Cerebellar nuclear complex (tissue), 1 donor: ENCODE results near the gene ZSWIM7.

Experiments used
- DNase-seq, 2 experiments: peaks; one replicate each; lab custom pipeline; 2025; lab: John Stamatoyannopoulos, UW

The ZSWIM7 gene, protein sequence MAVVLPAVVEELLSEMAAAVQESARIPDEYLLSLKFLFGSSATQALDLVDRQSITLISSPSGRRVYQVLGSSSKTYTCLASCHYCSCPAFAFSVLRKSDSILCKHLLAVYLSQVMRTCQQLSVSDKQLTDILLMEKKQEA

DNA sequence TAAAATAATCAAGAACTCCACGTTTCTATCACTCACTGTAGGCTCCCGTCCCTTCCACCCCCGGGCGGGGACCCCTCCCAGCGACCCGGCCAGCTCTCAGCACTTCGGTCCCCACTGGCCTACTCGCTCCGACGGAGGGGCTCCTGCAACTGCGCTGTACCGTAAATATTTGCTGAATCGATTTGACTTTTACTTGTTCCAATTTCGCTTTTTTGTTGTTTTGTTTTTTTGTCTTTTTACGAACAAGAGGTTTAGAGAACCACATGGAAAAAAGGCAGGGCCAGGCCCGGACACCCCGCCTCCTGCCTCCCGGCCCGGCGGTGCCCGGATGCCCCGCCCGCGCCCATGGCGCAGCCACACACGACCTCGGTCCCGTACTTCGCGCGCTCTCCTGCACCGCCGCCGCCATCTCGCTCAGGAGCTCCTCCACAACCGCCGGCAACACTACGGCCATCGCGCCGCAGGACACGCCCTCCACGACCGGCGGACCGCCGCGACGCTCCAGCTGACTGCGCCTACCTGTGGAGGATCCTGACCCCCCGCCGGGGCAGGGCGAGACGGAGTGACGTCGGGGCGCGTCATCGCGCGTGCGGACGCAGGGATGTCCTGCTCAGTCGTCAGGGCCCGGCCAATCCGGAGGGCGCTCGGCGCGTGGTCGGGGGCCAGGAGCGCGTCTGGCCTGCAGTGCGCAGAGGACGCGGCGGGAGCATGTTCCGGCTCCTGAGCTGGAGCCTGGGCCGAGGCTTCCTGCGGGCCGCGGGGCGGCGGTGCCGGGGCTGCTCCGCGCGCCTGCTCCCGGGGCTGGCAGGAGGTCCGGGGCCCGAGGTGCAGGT lies at the start of gene ZSWIM7, which contains the start of gene TTC19:
ZSWIM7 (minus strand) TSS at position 564 of the 833 bp plus-strand sequence; CDS start at position 454, 110 bp downstream.
TTC19 (plus strand) TSS at position 684 of the 833 bp plus-strand sequence; CDS start at position 709, 25 bp downstream.
- peak; percentile 61 to 83 for DNase-seq

DNA sequence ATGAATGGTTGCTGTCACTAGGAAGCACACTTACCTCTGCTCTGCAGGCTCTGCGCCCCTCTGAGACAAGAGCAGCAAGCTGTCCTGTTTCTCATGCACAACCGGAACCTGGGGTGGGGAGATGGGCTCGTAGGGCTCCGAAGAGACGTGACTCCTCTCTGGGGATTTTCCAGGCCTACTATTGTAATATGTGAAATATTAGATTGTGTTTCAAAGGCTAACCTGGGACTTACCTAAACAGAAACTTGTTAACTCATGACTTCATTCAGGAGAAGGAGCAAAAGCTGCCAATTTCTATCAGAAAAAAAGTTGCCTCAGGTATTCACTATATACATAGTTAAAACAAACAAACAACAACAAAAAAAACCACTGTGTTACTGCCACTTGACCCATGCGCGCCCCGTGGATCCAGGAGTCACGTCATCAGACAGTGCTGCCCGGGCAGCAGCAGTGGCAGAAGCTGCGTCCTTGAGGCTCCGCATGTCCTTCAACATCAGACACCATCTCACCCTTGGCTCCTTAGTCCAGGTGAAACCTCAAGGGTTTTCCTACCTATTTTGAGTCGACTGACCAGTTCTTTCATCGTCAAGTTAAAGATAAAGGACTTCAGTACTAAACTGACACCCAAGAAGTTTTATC lies 49.4 kb upstream of the ZSWIM7 start:
- DNase-seq, result no peak

DNA sequence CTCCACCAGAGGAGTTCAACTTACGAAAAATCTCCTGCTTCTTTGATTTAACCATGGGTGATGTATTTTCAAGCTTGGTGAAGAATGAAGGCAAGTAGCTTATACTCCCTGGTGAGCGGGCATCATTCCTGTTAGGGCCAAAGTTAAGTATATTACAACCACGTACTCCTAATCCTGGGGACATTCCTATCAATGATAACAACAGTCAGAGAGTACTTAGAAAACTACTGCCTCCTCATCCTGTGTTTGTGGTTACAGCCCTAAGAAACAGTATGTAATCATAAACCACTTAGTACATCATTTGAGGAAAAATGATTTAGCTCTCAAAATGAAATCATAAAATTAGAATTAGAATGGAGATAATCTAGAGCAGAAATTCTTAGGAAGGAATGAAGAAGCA lies 47.5 kb upstream of the ZSWIM7 start:
- DNase-seq, result no peak

- no peak for DNase-seq
Measured at GRCh38 chr17:16044487-16044886, 45.0 kb upstream of the ZSWIM7 start.

GRCh38 chr17:16040710-16041251 lies 41.3 kb upstream of the ZSWIM7 start:
- DNase-seq, result no peak

GRCh38 chr17:16037636-16038035 lies 38.1 kb upstream of the ZSWIM7 start:
- no peak for DNase-seq

DNA sequence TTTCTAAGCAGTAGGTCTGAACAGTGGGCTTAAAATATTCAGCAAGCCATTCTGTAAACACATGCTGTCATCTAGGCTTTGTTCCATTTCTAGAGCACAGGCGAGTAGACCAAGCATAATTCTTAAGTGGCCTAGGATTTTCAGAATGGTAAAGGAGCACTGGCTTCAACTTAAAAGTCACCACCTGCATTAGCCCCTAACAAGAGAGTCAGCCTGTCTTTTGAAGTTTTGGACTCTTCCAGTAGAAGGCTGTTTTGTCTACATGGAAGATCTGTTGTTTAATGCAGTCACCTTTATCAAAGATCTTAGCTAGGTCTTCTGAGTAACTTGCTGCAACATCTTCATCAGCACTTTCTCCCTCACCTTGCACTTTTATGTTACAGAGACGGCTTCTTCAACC lies 36.8 kb upstream of the ZSWIM7 start:
- no peak for DNase-seq

GRCh38 chr17:16033729-16034349 lies 34.3 kb upstream of the ZSWIM7 start:
- no peak for DNase-seq

DNA sequence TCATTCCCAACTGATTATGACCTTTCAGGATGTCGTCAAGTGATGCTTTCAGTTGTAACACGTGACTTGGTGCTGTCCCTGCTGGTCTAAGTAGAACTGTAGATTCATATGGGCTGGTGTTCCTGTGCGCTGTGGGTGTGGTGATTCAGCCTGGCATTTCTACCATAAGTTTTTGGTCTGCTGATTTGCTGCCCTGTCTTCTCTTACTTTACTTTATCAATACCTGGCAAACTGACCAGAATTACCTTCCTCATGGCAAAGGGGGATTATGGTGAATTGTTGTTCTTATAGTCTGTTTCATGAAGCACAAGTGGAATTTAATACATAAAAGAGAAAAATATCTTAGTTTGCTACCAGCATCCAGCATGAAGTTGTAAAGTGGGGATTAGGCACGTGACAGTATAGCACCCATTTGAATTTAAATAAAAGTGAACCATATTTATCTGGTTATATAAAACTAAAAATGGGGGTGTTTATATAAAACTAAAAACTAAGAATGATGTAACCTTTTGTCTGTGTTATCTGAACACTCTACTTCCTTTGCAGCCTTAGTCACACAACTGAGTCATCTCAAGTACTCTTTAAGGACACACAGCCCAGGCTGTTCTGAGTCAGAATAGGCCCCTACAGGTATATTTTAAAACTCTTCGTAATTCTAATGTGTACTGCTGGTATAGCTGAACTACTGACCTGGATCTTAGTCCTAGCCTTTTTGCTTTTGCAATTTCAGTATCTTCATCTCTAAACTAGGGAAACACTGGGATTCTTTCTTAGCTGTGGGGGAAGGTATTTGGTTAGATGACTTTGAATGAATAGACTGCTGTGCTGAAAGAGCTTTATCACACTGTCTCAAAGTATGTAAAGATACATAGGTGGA lies 28.4 kb upstream of the ZSWIM7 start:
- no peak for DNase-seq

- no peak for DNase-seq
Measured at GRCh38 chr17:16026895-16027294, 27.4 kb upstream of the ZSWIM7 start.

DNA sequence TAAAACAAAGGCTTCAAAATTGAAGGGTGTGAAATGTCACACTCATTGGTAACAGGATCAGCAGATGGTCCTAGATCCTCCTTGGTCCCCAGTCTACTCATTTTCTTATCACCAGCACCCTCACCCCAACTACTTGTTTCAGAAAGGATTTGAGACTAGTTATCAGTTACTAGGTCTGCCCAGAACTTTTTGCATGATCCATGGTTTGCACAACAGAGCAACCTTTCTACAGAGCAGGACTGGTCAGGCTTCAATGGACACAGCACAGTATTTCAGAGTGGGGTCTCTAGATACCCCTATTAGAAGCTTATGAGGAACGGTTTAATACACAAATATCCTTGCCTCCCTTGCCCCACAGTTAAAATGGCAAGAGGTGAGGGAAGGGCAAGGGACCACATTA lies 25.7 kb upstream of the ZSWIM7 start:
- DNase-seq, result no peak

DNA sequence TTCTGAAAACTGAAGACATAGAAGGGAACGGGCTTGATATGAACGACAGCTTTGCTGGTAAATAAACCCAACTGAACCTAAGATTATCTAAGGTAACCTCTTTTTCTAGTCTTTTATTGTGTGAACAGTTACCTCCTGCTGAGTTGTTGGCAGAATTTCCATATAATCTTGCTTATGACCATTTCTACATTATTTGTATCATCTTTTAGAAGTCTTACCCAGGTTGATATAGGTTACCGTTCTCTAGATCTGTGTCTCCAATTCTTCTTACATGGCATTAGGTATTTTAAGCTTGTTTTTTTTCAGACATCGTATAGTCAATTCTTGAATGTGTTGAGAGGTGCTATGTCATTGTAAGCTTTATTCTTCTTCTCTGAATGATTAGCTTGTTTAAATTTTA lies 24.4 kb upstream of the ZSWIM7 start:
- no peak for DNase-seq

DNA sequence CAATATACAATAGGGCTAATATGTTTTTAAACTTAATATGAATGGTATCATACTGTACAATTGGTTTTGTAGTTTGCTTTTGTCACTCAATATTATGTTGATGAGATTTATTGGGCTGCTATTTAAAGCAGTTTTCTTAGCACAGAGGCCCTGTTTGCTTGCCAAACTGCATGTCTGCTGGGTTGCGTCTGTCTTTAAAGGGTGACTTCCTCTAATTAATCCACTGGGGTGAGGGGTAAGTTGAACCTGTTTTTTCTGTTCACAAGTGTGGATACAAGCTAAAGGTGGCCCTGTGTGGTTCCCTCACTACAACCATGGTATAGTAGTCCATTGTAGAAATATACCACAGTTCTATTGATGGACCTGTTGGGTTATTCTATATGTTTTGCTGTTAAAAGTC lies 19.8 kb upstream of the ZSWIM7 start:
- DNase-seq, result no peak

- DNase-seq, result no peak
Measured at GRCh38 chr17:16013943-16014407, 14.5 kb upstream of the ZSWIM7 start.

- DNase-seq, result no peak
Measured at GRCh38 chr17:16007439-16007838, 7.9 kb upstream of the ZSWIM7 start.

- DNase-seq, result no peak
Measured at GRCh38 chr17:16005636-16006035, 6.1 kb upstream of the ZSWIM7 start.

- DNase-seq, result no peak
Measured at GRCh38 chr17:16003841-16004240, 4.3 kb upstream of the ZSWIM7 start.

DNA sequence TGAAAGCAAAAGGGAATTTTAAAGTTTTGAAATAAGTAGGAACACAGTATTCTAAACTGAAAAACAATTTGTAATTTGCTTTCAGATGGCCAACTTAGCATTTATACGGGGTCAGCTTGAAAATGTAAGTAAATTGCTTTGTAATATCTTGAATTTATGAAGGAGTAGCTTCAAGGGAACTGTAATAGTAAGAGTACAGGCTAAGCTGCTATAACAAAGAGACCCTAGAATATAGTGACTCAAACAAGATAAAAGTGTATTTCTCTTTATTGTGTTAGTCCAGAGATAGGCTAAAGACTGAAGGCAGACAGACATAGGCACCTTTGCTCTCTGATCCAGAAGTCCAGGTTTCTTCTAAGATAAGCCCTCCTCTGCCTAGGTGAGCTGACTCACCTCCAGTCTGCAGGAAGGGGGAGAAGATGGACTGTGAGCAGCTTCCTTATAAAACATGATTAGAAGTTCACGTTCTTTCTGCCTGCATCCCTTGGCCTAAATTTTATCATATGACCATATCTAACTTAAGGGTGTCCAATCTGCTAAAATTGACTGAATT lies 3.3 kb upstream of the ZSWIM7 start:
- DNase-seq, result no peak

DNA sequence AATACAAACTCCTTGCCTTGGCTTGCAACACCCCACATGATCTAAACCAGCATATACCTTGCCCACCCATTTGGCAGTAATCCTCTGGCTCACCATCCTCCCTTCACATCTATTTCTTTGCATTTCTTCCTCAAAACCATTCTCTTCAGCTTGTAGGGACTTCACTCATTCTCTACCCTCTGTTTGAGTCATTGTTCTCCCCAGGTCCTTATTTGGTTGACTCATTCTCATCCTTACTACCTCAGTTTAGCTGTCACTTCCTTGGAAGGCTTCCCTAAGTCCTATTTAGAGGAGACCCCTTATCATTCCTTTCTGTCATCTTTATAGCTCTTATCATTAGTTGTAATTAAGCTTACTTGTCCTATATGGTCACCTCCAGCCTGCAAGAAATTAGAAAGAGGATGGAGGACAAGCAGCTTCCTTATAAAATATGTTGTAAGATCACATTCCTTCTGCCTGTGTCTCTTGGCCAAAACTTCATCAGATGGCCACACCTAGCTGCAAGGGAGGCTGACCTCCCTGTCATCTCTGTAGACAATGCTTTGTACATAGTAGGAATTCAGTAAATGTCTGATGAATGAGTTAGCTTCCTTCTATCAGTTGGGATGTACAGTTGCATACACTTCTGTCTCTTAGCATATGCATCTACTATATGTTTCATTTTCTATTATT lies 1.9 kb upstream of the ZSWIM7 start:
- no peak for DNase-seq
